SKM-1 (cell line): ENCODE results near the gene IL12RB2.
A peak's percentile ranks its signal among the peaks of the same experiment; 100 is the strongest.

Experiments
- DNase-seq: peaks from one replicate; lab custom pipeline; 2025; ENCODE audit not compliant: unreplicated experiment; lab: John Stamatoyannopoulos, UW

IL12RB2 gene

GRCh38 chr1:67307251-67308060, at the start of gene IL12RB2:
Gene IL12RB2 (plus strand): TSS chr1:67307873. CDS start chr1:67320369, 12,496 bp downstream.
- peak; percentile 30 for DNase-seq

GRCh38 chr1:67261680-67262079, 46.0 kb upstream of the IL12RB2 start:
- no peak for DNase-seq

- DNase-seq: no peak
These were observed 44.9 kb upstream of the IL12RB2 start for GRCh38 chr1:67262735-67263134.

GRCh38 chr1:67264152-67264551, 43.5 kb upstream of the IL12RB2 start:
- DNase-seq: no peak

- no peak for DNase-seq
These were observed 42.8 kb upstream of the IL12RB2 start for GRCh38 chr1:67264899-67265298.

- no peak for DNase-seq
These were observed 38.6 kb upstream of the IL12RB2 start for GRCh38 chr1:67269061-67269460.

- DNase-seq: no peak
These were observed 37.1 kb upstream of the IL12RB2 start for GRCh38 chr1:67270541-67270940.

- DNase-seq: no peak
These were observed 34.1 kb upstream of the IL12RB2 start for GRCh38 chr1:67273591-67273990.

GRCh38 chr1:67274623-67275325, 32.9 kb upstream of the IL12RB2 start:
- DNase-seq: no peak

GRCh38 chr1:67280696-67281095, 27.0 kb upstream of the IL12RB2 start:
- no peak for DNase-seq

GRCh38 chr1:67281244-67281643, 26.4 kb upstream of the IL12RB2 start:
- DNase-seq: no peak

- DNase-seq: no peak
These were observed 21.7 kb upstream of the IL12RB2 start for GRCh38 chr1:67285780-67286488.

- DNase-seq: no peak
These were observed 17.4 kb upstream of the IL12RB2 start for GRCh38 chr1:67290236-67290635.

- no peak for DNase-seq
These were observed 12.6 kb upstream of the IL12RB2 start for GRCh38 chr1:67294836-67295617.

GRCh38 chr1:67298762-67299161, 8.9 kb upstream of the IL12RB2 start:
- DNase-seq: no peak

GRCh38 chr1:67299296-67299695, 8.4 kb upstream of the IL12RB2 start:
- DNase-seq: no peak

- no peak for DNase-seq
These were observed 7.1 kb upstream of the IL12RB2 start for GRCh38 chr1:67300561-67300960.

GRCh38 chr1:67304023-67304422, 3.6 kb upstream of the IL12RB2 start:
- DNase-seq: no peak

- DNase-seq: no peak
These were observed 1.1 kb upstream of the IL12RB2 start for GRCh38 chr1:67306547-67306946.

GRCh38 chr1:67308136-67308535, 463 bp downstream of the IL12RB2 start:
- DNase-seq: no peak

- no peak for DNase-seq
These were observed 4.9 kb downstream of the IL12RB2 start for GRCh38 chr1:67312615-67313014.
